ENCODE measurements around the gene SLC9A7.

Gene SLC9A7

GRCh38 chrX:46777971-46778810 is 19.3 kb upstream of the SLC9A7 start (continued):
- no peak for TF ChIP-seq ZNF362 (tag by site-specific recombination; IDR thresholded peaks at IDR 0.05)
- TF ChIP-seq PRDM1 (tag by site-specific recombination; IDR thresholded peaks at IDR 0.05), result peak; percentile 69
- TF ChIP-seq ELK4 (IDR thresholded peaks at IDR 0.05; ENCODE audit: borderline replicate concordance, low read depth, low read length), result no peak
- no peak for TF ChIP-seq ZNF670 (tag by site-specific recombination; IDR thresholded peaks at IDR 0.05; ENCODE audit: low read depth)
- TF ChIP-seq PATZ1 (tag by site-specific recombination; IDR thresholded peaks at IDR 0.05), result no peak
- no peak for TF ChIP-seq ZNF280C (tag by site-specific recombination; IDR thresholded peaks at IDR 0.05)
- no peak for TF ChIP-seq ZSCAN4 (tag by site-specific recombination; IDR thresholded peaks at IDR 0.05)
- no peak for TF ChIP-seq ZNF366 (tag by site-specific recombination; conservative IDR thresholded peaks at IDR 0.05)
- no peak for TF ChIP-seq ZNF157 (tag by site-specific recombination; IDR thresholded peaks at IDR 0.05)
- no peak for TF ChIP-seq ZBTB8A (tag by site-specific recombination; IDR thresholded peaks at IDR 0.05)
- no peak for TF ChIP-seq ZSCAN18 (tag by site-specific recombination; IDR thresholded peaks at IDR 0.05)
- TF ChIP-seq PRDM4 (tag by site-specific recombination; IDR thresholded peaks at IDR 0.05), result no peak
- TF ChIP-seq ZNF26 (tag by site-specific recombination; IDR thresholded peaks at IDR 0.05), result no peak
- TF ChIP-seq ZNF155 (tag by site-specific recombination; IDR thresholded peaks at IDR 0.05), result no peak
- no peak for TF ChIP-seq TSHZ1 (tag by site-specific recombination; IDR thresholded peaks at IDR 0.05; ENCODE audit: borderline replicate concordance)
- TF ChIP-seq ZBTB21 (tag by site-specific recombination; IDR thresholded peaks at IDR 0.05), result no peak
- TF ChIP-seq PRDM6 (tag by site-specific recombination; IDR thresholded peaks at IDR 0.05), result no peak
- no peak for TF ChIP-seq IKZF3 (tag by site-specific recombination; IDR thresholded peaks at IDR 0.05)
